Measurements from ENCODE around the gene HPSE2.

Gene HPSE2

DNA sequence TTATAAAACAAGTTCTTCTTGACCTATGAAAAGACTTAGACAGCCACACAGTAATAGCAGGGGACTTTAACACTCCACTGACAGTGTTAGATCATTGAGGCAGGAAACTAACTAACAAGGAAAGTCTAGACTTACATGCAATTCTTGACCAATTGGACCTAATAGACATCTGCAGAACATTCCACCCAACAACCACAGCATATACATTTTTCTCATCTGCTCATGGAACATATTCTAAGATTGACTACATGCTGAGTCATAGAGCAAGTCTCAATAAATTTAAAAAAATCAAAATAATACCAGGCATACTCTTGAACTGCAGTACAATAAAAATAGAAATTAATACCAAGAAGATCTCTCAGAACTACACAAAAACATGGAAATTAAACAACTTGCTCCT lies 569.4 kb downstream of the HPSE2 start:
- no peaks in the 10 kb centered on the region for H3K9me3 ChIP-seq (ENCODE audit: control insufficient read depth, insufficient read depth, low read length)
- no peaks in the 10 kb centered on the region for H3K36me3 ChIP-seq (ENCODE audit: control insufficient read depth, insufficient read depth, low read length)
- DNase-seq (ENCODE audit: low read depth, low spot score): no peak
- H3K4me3 ChIP-seq (ENCODE audit: low read length): no peak overlapping the region
- H3K27ac ChIP-seq (ENCODE audit: low read length): no peak overlapping the region
- 0 out of 2 replicates have a peak, but pooled peaks cover 2% of the 10 kb centered on the region for H3K4me1 ChIP-seq (ENCODE audit: control insufficient read depth, insufficient read depth, low read length)
- no peaks in the 10 kb centered on the region for H3K27me3 ChIP-seq (ENCODE audit: control insufficient read depth, insufficient read depth, low read length)

GRCh38 chr10:98664329-98665042 lies 571.2 kb downstream of the HPSE2 start:
- H3K27ac ChIP-seq (ENCODE audit: low read length): no peak overlapping the region
- H3K4me1 ChIP-seq (ENCODE audit: control insufficient read depth, insufficient read depth, low read length): 0 out of 2 replicates have a peak, but pooled peaks cover 2% of the 10 kb centered on the region
- no peak overlapping the region for H3K4me3 ChIP-seq (ENCODE audit: low read length)
- no peaks in the 10 kb centered on the region for H3K27me3 ChIP-seq (ENCODE audit: control insufficient read depth, insufficient read depth, low read length)
- no peaks in the 10 kb centered on the region for H3K36me3 ChIP-seq (ENCODE audit: control insufficient read depth, insufficient read depth, low read length)
- H3K9me3 ChIP-seq (ENCODE audit: control insufficient read depth, insufficient read depth, low read length): no peaks in the 10 kb centered on the region
- WGBS (ENCODE audit: insufficient coverage, insufficient read length): no CpG with 5 or more reads among the region's 13 CpGs
- DNase-seq (ENCODE audit: low read depth, low spot score): no peak

GRCh38 chr10:98659951-98660350 lies 575.7 kb downstream of the HPSE2 start:
- Histone ChIP-seq H3K4me3 (ENCODE audit: low read length) (no peak overlapping the region), H3K4me1 (ENCODE audit: control insufficient read depth, insufficient read depth, low read length) (0 out of 2 replicates have a peak, but pooled peaks cover 2% of the 10 kb centered on the region), H3K9me3 (ENCODE audit: control insufficient read depth, insufficient read depth, low read length) (no peaks in the 10 kb centered on the region), H3K36me3 (ENCODE audit: control insufficient read depth, insufficient read depth, low read length) (no peaks in the 10 kb centered on the region), H3K27me3 (ENCODE audit: control insufficient read depth, insufficient read depth, low read length) (no peaks in the 10 kb centered on the region), H3K27ac (ENCODE audit: low read length) (no peak overlapping the region)
- no peak for DNase-seq (ENCODE audit: low read depth, low spot score)

DNA sequence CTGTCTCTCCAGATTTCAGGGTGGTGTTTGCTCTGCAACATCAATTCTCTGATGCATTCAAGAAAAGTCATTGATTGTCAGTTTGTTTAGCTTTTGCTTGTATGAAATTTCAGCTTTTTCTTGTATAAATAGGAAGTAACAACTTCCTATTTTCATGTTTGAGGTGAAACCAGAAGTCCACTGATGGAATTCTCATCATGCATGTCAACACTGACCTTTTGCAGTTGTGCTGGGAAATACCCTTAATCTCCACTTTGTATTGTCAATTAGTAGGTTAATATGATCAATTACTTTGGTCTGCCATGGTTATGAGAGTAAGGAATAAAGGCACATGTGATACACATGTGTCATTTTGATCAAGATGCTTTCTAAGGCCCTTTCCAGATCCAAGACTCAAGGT lies 580.2 kb downstream of the HPSE2 start:
- DNase-seq (ENCODE audit: low read depth, low spot score): no peak
- Histone ChIP-seq H3K27ac (ENCODE audit: low read length) (no peak overlapping the region), H3K27me3 (ENCODE audit: control insufficient read depth, insufficient read depth, low read length) (no peaks in the 10 kb centered on the region), H3K36me3 (ENCODE audit: control insufficient read depth, insufficient read depth, low read length) (no peaks in the 10 kb centered on the region), H3K4me1 (ENCODE audit: control insufficient read depth, insufficient read depth, low read length) (no peaks in the 10 kb centered on the region), H3K9me3 (ENCODE audit: control insufficient read depth, insufficient read depth, low read length) (no peaks in the 10 kb centered on the region), H3K4me3 (ENCODE audit: low read length) (no peak overlapping the region)

GRCh38 chr10:98649170-98649569 lies 586.5 kb downstream of the HPSE2 start:
- Histone ChIP-seq H3K9me3 (ENCODE audit: control insufficient read depth, insufficient read depth, low read length) (no peaks in the 10 kb centered on the region), H3K36me3 (ENCODE audit: control insufficient read depth, insufficient read depth, low read length) (no peaks in the 10 kb centered on the region), H3K4me1 (ENCODE audit: control insufficient read depth, insufficient read depth, low read length) (peaks cover 3% of the 10 kb centered on the region), H3K27ac (ENCODE audit: low read length) (no peak overlapping the region), H3K27me3 (ENCODE audit: control insufficient read depth, insufficient read depth, low read length) (no peaks in the 10 kb centered on the region), H3K4me3 (ENCODE audit: low read length) (no peak overlapping the region)
- no CpG with 5 or more reads among the region's 2 CpGs for WGBS (ENCODE audit: insufficient coverage, insufficient read length)
- DNase-seq (ENCODE audit: low read depth, low spot score): no peak

DNA sequence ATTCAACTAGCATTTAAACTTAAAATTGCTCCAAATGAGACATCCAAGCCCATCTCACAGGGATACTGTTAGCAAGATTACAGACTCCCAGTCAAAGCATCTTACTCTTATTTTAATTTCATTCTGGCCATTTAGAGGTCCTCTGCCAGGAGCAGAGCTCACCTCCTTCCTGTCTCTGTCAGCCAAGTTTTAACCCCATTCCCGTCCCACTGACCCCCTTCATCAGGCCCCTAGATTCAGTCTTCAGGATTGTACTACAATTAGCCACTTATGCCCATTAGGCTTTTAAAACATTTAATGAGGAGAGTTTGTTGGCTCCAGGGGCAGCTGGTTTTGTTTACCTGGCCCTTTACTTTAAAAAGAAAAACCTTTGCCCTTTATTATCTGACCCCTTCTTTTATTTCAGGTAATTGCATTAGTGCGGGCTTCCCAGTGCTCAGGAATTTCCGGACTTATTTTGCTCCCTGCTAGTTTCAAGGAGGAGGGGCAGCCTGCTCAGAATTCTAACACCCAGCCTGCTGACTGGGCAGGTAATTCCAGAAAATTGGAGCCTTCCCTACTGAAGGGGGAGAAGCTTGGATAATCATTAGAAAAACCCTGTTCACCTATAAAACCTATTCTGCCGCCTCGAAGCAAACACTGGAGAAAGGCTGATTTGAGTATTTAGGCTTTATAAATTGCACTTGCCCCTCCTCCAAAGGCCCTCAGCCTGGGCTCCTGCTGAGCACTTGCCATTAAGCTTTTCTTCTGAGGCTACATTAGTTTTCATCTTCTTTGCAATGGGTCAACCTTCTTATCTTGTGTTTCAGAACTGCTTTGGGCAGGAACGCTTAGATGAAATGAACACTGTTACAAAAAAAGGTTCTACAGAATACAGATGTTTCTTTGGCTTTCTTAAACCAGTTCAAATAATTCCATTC lies 588.4 kb downstream of the HPSE2 start:
- no CpG with 5 or more reads among the region's 6 CpGs for WGBS (ENCODE audit: insufficient coverage, insufficient read length)
- Histone ChIP-seq H3K4me1 (ENCODE audit: control insufficient read depth, insufficient read depth, low read length) (peaks cover 3% of the 10 kb centered on the region), H3K4me3 (ENCODE audit: low read length) (no peak overlapping the region)

DNA sequence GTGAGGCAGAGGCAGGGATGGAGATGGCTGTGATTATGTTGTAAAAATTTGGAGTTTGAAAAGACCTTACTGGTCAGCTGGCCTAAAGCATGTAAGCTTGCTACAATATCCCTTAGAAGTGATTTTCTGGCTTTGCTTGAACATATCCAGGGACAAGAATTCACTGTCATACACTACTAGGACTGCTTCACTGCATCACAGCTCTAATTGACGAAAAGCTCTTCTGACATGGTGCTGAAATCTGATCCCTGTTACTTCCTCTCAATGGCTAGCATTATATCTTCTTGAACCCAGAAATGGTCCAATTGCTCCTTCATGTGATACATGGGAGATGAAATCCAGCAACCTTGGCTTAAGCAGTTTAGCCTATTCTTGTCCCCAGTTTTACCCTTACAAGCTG lies 591.2 kb downstream of the HPSE2 start:
- Histone ChIP-seq H3K9me3 (ENCODE audit: control insufficient read depth, insufficient read depth, low read length) (no peaks in the 10 kb centered on the region), H3K4me3 (ENCODE audit: low read length) (no peak overlapping the region), H3K4me1 (ENCODE audit: control insufficient read depth, insufficient read depth, low read length) (peaks cover 3% of the 10 kb centered on the region), H3K36me3 (ENCODE audit: control insufficient read depth, insufficient read depth, low read length) (no peaks in the 10 kb centered on the region), H3K27ac (ENCODE audit: low read length) (no peak overlapping the region), H3K27me3 (ENCODE audit: control insufficient read depth, insufficient read depth, low read length) (no peaks in the 10 kb centered on the region)
- no CpG with 5 or more reads among the region's 1 CpG for WGBS (ENCODE audit: insufficient coverage, insufficient read length)
- DNase-seq (ENCODE audit: low read depth, low spot score): no peak

More for the DNA sequence above, 588.4 kb downstream of the HPSE2 start:
- peak; percentile 20 for DNase-seq (ENCODE audit: low read depth, low spot score)
- no peak overlapping the region for H3K27ac ChIP-seq (ENCODE audit: low read length)
- H3K36me3 ChIP-seq (ENCODE audit: control insufficient read depth, insufficient read depth, low read length): no peaks in the 10 kb centered on the region
- H3K27me3 ChIP-seq (ENCODE audit: control insufficient read depth, insufficient read depth, low read length): no peaks in the 10 kb centered on the region
- no peaks in the 10 kb centered on the region for H3K9me3 ChIP-seq (ENCODE audit: control insufficient read depth, insufficient read depth, low read length)

DNA sequence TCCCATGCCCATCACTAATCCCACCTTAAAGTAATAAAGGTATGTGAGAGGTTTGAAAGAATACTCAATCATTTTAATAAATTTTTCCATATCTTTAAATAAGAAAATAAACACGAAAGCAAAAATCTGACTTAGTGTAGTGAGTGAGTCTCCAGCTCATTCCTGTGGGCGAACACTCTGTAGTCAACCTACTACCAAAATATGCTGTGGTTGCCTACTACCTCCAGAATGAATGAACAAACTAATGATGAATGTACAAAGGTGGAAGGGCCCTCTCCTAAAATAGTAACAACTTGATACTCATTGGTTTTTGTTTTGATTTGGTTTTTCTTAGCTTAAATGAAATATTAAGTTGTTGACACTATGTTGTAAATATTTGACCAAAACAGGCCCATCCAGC lies 593.4 kb downstream of the HPSE2 start:
- no CpG with 5 or more reads among the region's 2 CpGs for WGBS (ENCODE audit: insufficient coverage, insufficient read length)
- DNase-seq (ENCODE audit: low read depth, low spot score): no peak

GRCh38 chr10:98638920-98639319 lies 596.7 kb downstream of the HPSE2 start:
- no peaks in the 10 kb centered on the region for H3K4me1 ChIP-seq (ENCODE audit: control insufficient read depth, insufficient read depth, low read length)
- no peaks in the 10 kb centered on the region for H3K9me3 ChIP-seq (ENCODE audit: control insufficient read depth, insufficient read depth, low read length)
- no peak overlapping the region for H3K4me3 ChIP-seq (ENCODE audit: low read length)
- H3K27ac ChIP-seq (ENCODE audit: low read length): no peak overlapping the region
- no peaks in the 10 kb centered on the region for H3K36me3 ChIP-seq (ENCODE audit: control insufficient read depth, insufficient read depth, low read length)
- DNase-seq (ENCODE audit: low read depth, low spot score): no peak
- H3K27me3 ChIP-seq (ENCODE audit: control insufficient read depth, insufficient read depth, low read length): no peaks in the 10 kb centered on the region
- WGBS (ENCODE audit: insufficient coverage, insufficient read length): no CpG with 5 or more reads among the region's 5 CpGs

More for the DNA sequence above, 593.4 kb downstream of the HPSE2 start:
- Histone ChIP-seq H3K4me1 (ENCODE audit: control insufficient read depth, insufficient read depth, low read length) (no peaks in the 10 kb centered on the region; the same call in 1 of the 2 replicates), H3K4me3 (ENCODE audit: low read length) (no peak overlapping the region), H3K36me3 (ENCODE audit: control insufficient read depth, insufficient read depth, low read length) (no peaks in the 10 kb centered on the region), H3K27ac (ENCODE audit: low read length) (no peak overlapping the region), H3K27me3 (ENCODE audit: control insufficient read depth, insufficient read depth, low read length) (no peaks in the 10 kb centered on the region), H3K9me3 (ENCODE audit: control insufficient read depth, insufficient read depth, low read length) (no peaks in the 10 kb centered on the region)

GRCh38 chr10:98636921-98637329 lies 598.7 kb downstream of the HPSE2 start:
- Histone ChIP-seq H3K36me3 (ENCODE audit: control insufficient read depth, insufficient read depth, low read length) (no peaks in the 10 kb centered on the region), H3K27ac (ENCODE audit: low read length) (no peak overlapping the region)
- DNase-seq (ENCODE audit: low read depth, low spot score): no peak

More at GRCh38 chr10:98636921-98637329, 598.7 kb downstream of the HPSE2 start:
- Histone ChIP-seq H3K27me3 (ENCODE audit: control insufficient read depth, insufficient read depth, low read length) (no peaks in the 10 kb centered on the region), H3K9me3 (ENCODE audit: control insufficient read depth, insufficient read depth, low read length) (no peaks in the 10 kb centered on the region), H3K4me3 (ENCODE audit: low read length) (no peak overlapping the region), H3K4me1 (ENCODE audit: control insufficient read depth, insufficient read depth, low read length) (no peaks in the 10 kb centered on the region)
